NCI-H187 treated with DMSO at 0.1 percent for 48 hours (cell line): ENCODE measurements around the gene SAP30L.

Experiments used
- DNase-seq: peaks from one replicate; lab custom pipeline; 2025; lab: John Stamatoyannopoulos, UW

Gene SAP30L

GRCh38 chr5:154480847-154481246 lies 35.0 kb downstream of the SAP30L start:
- no peak for DNase-seq

GRCh38 chr5:154481584-154482381 lies 36.0 kb downstream of the SAP30L start:
- no peak for DNase-seq

- no peak for DNase-seq
Observed at GRCh38 chr5:154482528-154483449, 37.0 kb downstream of the SAP30L start.

GRCh38 chr5:154483654-154484392 lies 38.0 kb downstream of the SAP30L start:
- no peak for DNase-seq

GRCh38 chr5:154484393-154485095 lies 38.7 kb downstream of the SAP30L start:
- DNase-seq, result peak; percentile 25

GRCh38 chr5:154485096-154485491 lies 39.3 kb downstream of the SAP30L start:
- peak; percentile 36 for DNase-seq

- DNase-seq, result peak; percentile 51
Observed at GRCh38 chr5:154485850-154486426, 40.1 kb downstream of the SAP30L start.

- peak; percentile 89 for DNase-seq
Observed at GRCh38 chr5:154486427-154486866, 40.6 kb downstream of the SAP30L start.

GRCh38 chr5:154487541-154487940 lies 41.7 kb downstream of the SAP30L start:
- DNase-seq, result no peak

GRCh38 chr5:154491941-154492340 lies 46.1 kb downstream of the SAP30L start:
- DNase-seq, result no peak

- DNase-seq, result no peak
Observed at GRCh38 chr5:154493274-154493673, 47.5 kb downstream of the SAP30L start.

- DNase-seq, result no peak
Observed at GRCh38 chr5:154494036-154494435, 48.2 kb downstream of the SAP30L start.

GRCh38 chr5:154498591-154498990 lies 52.8 kb downstream of the SAP30L start:
- no peak for DNase-seq

GRCh38 chr5:154498994-154499393 lies 53.2 kb downstream of the SAP30L start:
- no peak for DNase-seq

GRCh38 chr5:154501566-154501965 lies 55.8 kb downstream of the SAP30L start:
- DNase-seq, result no peak

- no peak for DNase-seq
Observed at GRCh38 chr5:154502180-154502579, 56.4 kb downstream of the SAP30L start.

- DNase-seq, result no peak
Observed at GRCh38 chr5:154503698-154504039, 57.9 kb downstream of the SAP30L start.

- DNase-seq, result no peak
Observed at GRCh38 chr5:154505567-154505966, 59.8 kb downstream of the SAP30L start.

GRCh38 chr5:154506049-154506715 lies 60.4 kb downstream of the SAP30L start:
- DNase-seq, result no peak

GRCh38 chr5:154506716-154507080 lies 60.9 kb downstream of the SAP30L start:
- DNase-seq, result no peak

- no peak for DNase-seq
Observed at GRCh38 chr5:154508114-154508513, 62.3 kb downstream of the SAP30L start.
